HepG2 (cell line): Measurements from ENCODE around the gene PYGO2. TPM values are rescaled to one million over a fixed set of nuclear protein-coding genes. Genes with fewer than 3 reads are reported as not detected.

Source experiments
- ARNT2 ChIP-seq: sonication (generic); formaldehyde crosslinking; IDR thresholded peaks from 2 replicates; pipeline ENCODE4 v1.8.0; 2022; ENCODE audit warnings: mild to moderate bottlenecking, low read depth, missing genetic modification reagents, moderate library complexity
- CBX2 ChIP-seq, 2 experiments: fragments of 200-600 bp in 1 of 2; sonication (generic); formaldehyde crosslinking in 1 of 2; IDR thresholded peaks; 2 replicates each; pipeline versions ENCODE4 v1.7.0 to v1.8.1; 2018 to 2022; ENCODE audit warnings: low read depth in 2 of 2, low read length in 1 of 2, mild to moderate bottlenecking in 1 of 2, missing genetic modification reagents in 1 of 2
- EP300 ChIP-seq, 3 experiments: sonication (generic) in 1 of 3; formaldehyde crosslinking in 1 of 3; IDR thresholded peaks; 2 replicates each; pipeline versions ENCODE4 v1.5.1 to v1.6.1; 2011 to 2020; ENCODE audit warnings: low read depth in 2 of 3, low read length in 2 of 3, borderline replicate concordance in 1 of 3, improper control_type of control experiment in 1 of 3, mild to moderate bottlenecking in 1 of 3, missing genetic modification reagents in 1 of 3, moderate library complexity in 1 of 3
- GPN1 ChIP-seq: sonication (generic); formaldehyde crosslinking; IDR thresholded peaks from 2 replicates; pipeline ENCODE4 v1.5.1; 2020; ENCODE audit warnings: missing genetic modification reagents, borderline replicate concordance
- RAD21 ChIP-seq: fragments of 450-650 bp; formaldehyde crosslinking; IDR thresholded peaks from 2 replicates; pipeline ENCODE4 v1.5.0; 2020; ENCODE audit warnings: mild to moderate bottlenecking
- RFXAP ChIP-seq: sonication (generic); formaldehyde crosslinking; IDR thresholded peaks from 2 replicates; pipeline ENCODE4 v1.4.0; 2020; ENCODE audit warnings: missing genetic modification reagents, borderline replicate concordance
- RORA ChIP-seq: sonication (generic); formaldehyde crosslinking; IDR thresholded peaks from 2 replicates; pipeline ENCODE4 v1.5.0; 2020; ENCODE audit warnings: mild to moderate bottlenecking, missing genetic modification reagents, moderate library complexity
- SRSF9 ChIP-seq: fragments of 200-400 bp; formaldehyde crosslinking; IDR thresholded peaks from 2 replicates; pipeline ENCODE4 v1.6.1; 2018; ENCODE audit warnings: borderline replicate concordance, mild to moderate bottlenecking, low read depth, low read length; ENCODE audit not compliant: insufficient read depth, poor library complexity, severe bottlenecking
- ZBTB1 ChIP-seq: sonication (generic); formaldehyde crosslinking; IDR thresholded peaks from 2 replicates; pipeline ENCODE4 v1.4.0; 2020; ENCODE audit warnings: missing genetic modification reagents, borderline replicate concordance
- ZBTB8A ChIP-seq: sonication (generic); formaldehyde crosslinking; IDR thresholded peaks from 2 replicates; pipeline ENCODE4 v1.4.0; 2020; ENCODE audit warnings: mild to moderate bottlenecking, low read depth, missing genetic modification reagents, borderline replicate concordance
- ZNF329 ChIP-seq: sonication (generic); formaldehyde crosslinking; IDR thresholded peaks from 2 replicates; pipeline ENCODE4 v1.9.0; 2021; ENCODE audit warnings: low read depth, mild to moderate bottlenecking, missing genetic modification reagents
- ZNF446 ChIP-seq: sonication (generic); formaldehyde crosslinking; IDR thresholded peaks from 2 replicates; pipeline ENCODE4 v1.5.0; 2020; ENCODE audit warnings: mild to moderate bottlenecking, missing genetic modification reagents
- ZNF550 ChIP-seq: sonication (generic); formaldehyde crosslinking; IDR thresholded peaks from 2 replicates; pipeline ENCODE4 v1.4.0; 2020; ENCODE audit warnings: mild to moderate bottlenecking, missing genetic modification reagents, borderline replicate concordance
- polyA plus RNA-seq, 8 experiments: library from polyadenylated mRNA; depleted of rRNA in 3 of 8; stranded (reverse) in 7 of 8; unstranded in 1 of 8; fragments of >200 nt; fragmentation: Illumina TruSeq in 4 of 8; extraction: Trizol in 4 of 8; gene quantifications; 2 replicates each; pipeline versions ENCODE4 v1.2.1 to v1.2.3, GENCODE V29; 2011 to 2016; ENCODE audit warnings: low read depth in 4 of 8, missing spikeins in 1 of 8, mixed read lengths in 1 of 8; ENCODE audit not compliant: insufficient read depth in 1 of 8
- total RNA-seq, 5 experiments: library from RNA; depleted of rRNA; stranded (reverse); fragments of >200 nt; fragmentation: Illumina TruSeq; extraction: Trizol; gene quantifications; 2 replicates each; pipeline ENCODE4 v1.2.3, GENCODE V29; 2016; ENCODE audit warnings: low read depth in 1 of 5
- TF ChIP-seq, protein P1 (sequence below), 2 experiments: sonication (generic) in 1 of 2; formaldehyde crosslinking in 1 of 2; IDR thresholded peaks; 2 replicates each; pipeline versions ENCODE4 v1.6.1 to v1.9.0; 2014 to 2022; ENCODE audit warnings: antibody characterized with exemption in 1 of 2, borderline replicate concordance in 1 of 2, inconsistent platforms in 1 of 2, low read depth in 1 of 2, missing genetic modification reagents in 1 of 2
- TF ChIP-seq, protein P2 (sequence below): IDR thresholded peaks from 2 replicates; pipeline ENCODE4 v1.6.1; 2012; ENCODE audit warnings: inconsistent platforms
- TF ChIP-seq, protein P3 (sequence below): sonication (generic); formaldehyde crosslinking; IDR thresholded peaks from 2 replicates; pipeline ENCODE4 v1.4.0; 2020; ENCODE audit warnings: mild to moderate bottlenecking, missing genetic modification reagents
- TF ChIP-seq, protein P4 (sequence below): sonication (generic); formaldehyde crosslinking; IDR thresholded peaks from 2 replicates; pipeline ENCODE4 v1.4.0; 2020; ENCODE audit warnings: missing genetic modification reagents; ENCODE audit errors: not compliant biosample characterization

The PYGO2 gene
- total and polyA plus RNA-seq, 2 of the 13 experiments (the other 11 are each of a cell fraction or from before 2014, with no cell fraction given) = 20.3 to 21.8 TPM

DNA sequence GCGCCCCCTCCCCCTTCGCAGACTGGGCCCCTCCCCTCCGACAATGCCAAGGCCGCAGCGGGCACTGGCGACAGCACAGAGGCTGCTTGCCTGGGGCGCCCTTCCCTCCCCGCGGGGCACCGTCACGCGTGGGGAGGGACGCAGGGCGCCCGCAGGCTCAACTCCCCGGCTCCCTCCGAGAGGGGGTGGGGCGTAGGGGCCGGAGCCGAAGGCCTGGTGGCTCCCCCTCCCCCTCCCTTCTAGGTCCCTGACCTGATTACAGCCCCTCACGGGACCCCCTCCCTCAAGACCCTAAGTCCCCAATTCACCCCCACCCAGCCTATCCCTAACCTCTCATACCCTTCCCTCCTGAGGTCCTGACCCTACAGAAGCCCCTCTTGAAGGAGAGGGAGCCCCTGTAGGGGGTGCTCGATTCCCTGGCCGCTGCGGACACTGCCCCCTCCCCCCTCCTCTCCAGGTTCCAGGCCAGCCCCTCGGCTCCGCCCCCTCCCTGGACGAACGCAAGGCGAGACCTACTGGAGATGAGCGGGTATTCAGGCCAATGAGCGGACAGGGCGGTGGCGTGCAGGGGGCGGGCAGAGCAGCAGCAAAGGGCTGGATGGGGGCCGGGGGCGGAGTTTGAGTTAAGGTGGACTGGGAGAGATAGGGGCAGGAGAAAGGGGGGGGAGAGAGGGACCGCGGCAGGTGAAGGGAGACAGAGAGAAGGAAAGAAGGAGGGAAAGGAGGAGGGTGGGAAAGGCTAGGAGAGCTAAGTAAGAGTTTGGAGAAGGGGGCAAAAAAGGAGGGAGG, 40.3 kb upstream of the PYGO2 start (continued):
- TF ChIP-seq EP300 (IDR thresholded peaks at IDR 0.05; ENCODE audit: low read depth in 2 of 2, low read length in 2 of 2) (peak in 1 of 2 experiments; percentile 7; a peak in 1 of 4 replicates), EP300 (CRISPR knock-in tag; IDR thresholded peaks at IDR 0.05; ENCODE audit: borderline replicate concordance) (no peak), RORA (no peak), RFXAP (CRISPR knock-in tag) (no peak), GPN1 (no peak), RAD21 (CRISPR knock-in tag) (no peak), ZBTB8A (no peak), ZNF329 (CRISPR knock-in tag) (no peak), SRSF9 (no peak), CBX2 (IDR thresholded peaks at IDR 0.05; ENCODE audit: low read depth, low read length) (no peak), CBX2 (CRISPR knock-in tag; IDR thresholded peaks at IDR 0.05; ENCODE audit: low read depth) (no peak), ARNT2 (CRISPR knock-in tag) (peak; percentile 26; the same call in 1 of the 2 replicates), ZBTB1 (CRISPR knock-in tag) (no peak), ZNF446 (CRISPR knock-in tag) (no peak), ZNF550 (CRISPR knock-in tag) (no peak)
- TF ChIP-seq, protein P1, sequence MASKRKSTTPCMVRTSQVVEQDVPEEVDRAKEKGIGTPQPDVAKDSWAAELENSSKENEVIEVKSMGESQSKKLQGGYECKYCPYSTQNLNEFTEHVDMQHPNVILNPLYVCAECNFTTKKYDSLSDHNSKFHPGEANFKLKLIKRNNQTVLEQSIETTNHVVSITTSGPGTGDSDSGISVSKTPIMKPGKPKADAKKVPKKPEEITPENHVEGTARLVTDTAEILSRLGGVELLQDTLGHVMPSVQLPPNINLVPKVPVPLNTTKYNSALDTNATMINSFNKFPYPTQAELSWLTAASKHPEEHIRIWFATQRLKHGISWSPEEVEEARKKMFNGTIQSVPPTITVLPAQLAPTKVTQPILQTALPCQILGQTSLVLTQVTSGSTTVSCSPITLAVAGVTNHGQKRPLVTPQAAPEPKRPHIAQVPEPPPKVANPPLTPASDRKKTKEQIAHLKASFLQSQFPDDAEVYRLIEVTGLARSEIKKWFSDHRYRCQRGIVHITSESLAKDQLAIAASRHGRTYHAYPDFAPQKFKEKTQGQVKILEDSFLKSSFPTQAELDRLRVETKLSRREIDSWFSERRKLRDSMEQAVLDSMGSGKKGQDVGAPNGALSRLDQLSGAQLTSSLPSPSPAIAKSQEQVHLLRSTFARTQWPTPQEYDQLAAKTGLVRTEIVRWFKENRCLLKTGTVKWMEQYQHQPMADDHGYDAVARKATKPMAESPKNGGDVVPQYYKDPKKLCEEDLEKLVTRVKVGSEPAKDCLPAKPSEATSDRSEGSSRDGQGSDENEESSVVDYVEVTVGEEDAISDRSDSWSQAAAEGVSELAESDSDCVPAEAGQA (IDR thresholded peaks at IDR 0.05; ENCODE audit: low read depth) = no peak
- TF ChIP-seq, protein P1 (CRISPR knock-in tag; IDR thresholded peaks at IDR 0.05; ENCODE audit: borderline replicate concordance) = no peak
- TF ChIP-seq, protein P2, sequence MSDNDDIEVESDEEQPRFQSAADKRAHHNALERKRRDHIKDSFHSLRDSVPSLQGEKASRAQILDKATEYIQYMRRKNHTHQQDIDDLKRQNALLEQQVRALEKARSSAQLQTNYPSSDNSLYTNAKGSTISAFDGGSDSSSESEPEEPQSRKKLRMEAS = peak; percentile 27; the same call in 1 of the 2 replicates
- TF ChIP-seq, protein P3, sequence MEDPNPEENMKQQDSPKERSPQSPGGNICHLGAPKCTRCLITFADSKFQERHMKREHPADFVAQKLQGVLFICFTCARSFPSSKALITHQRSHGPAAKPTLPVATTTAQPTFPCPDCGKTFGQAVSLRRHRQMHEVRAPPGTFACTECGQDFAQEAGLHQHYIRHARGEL (CRISPR knock-in tag) = no peak
- TF ChIP-seq, protein P4, sequence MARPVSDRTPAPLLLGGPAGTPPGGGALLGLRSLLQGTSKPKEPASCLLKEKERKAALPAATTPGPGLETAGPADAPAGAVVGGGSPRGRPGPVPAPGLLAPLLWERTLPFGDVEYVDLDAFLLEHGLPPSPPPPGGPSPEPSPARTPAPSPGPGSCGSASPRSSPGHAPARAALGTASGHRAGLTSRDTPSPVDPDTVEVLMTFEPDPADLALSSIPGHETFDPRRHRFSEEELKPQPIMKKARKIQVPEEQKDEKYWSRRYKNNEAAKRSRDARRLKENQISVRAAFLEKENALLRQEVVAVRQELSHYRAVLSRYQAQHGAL = no peak
